22Rv1 (cell line): ENCODE results near the gene MRPL19.

Experiments
- ZFX ChIP-seq: fragments of 450-650 bp; IDR thresholded peaks from 2 replicates; pipeline ENCODE4 v1.6.1; 2017; ENCODE audit warnings: antibody characterized with exemption, borderline replicate concordance
- TF ChIP-seq, protein P1 (sequence below): fragments of 450-650 bp; IDR thresholded peaks from 2 replicates; pipeline ENCODE4 v1.5.1; 2017; ENCODE audit warnings: mild to moderate bottlenecking

DNA sequence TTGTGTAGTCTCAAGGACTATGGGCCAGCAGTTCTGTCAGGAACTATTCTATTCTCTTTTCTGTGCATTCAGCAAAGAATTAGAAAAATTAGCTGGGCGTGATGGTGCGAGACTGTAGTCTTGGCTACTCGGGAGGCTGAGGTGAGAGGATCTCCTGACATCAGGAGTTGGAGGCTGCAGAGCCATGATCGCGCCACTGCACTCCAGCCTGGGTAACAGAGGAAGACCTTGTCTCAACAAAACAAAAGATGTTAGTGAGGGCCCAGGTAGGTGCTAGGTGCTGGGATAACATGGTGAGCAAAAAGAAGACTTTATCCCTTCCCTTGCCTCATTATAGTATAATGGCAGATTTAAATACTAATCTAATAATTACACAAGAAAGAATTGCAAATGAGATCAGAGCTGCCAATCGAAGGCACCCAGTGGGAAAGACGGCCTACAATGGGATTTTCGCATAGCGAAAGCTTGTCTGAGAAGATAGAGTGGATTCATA is 447 bp upstream of the MRPL19 start:
- TF ChIP-seq, protein P1, sequence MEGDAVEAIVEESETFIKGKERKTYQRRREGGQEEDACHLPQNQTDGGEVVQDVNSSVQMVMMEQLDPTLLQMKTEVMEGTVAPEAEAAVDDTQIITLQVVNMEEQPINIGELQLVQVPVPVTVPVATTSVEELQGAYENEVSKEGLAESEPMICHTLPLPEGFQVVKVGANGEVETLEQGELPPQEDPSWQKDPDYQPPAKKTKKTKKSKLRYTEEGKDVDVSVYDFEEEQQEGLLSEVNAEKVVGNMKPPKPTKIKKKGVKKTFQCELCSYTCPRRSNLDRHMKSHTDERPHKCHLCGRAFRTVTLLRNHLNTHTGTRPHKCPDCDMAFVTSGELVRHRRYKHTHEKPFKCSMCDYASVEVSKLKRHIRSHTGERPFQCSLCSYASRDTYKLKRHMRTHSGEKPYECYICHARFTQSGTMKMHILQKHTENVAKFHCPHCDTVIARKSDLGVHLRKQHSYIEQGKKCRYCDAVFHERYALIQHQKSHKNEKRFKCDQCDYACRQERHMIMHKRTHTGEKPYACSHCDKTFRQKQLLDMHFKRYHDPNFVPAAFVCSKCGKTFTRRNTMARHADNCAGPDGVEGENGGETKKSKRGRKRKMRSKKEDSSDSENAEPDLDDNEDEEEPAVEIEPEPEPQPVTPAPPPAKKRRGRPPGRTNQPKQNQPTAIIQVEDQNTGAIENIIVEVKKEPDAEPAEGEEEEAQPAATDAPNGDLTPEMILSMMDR: no peak
- no peak for TF ChIP-seq ZFX
